GM19240 (cell line): ENCODE measurements around the gene ZNF787.
A peak's percentile ranks its signal among the peaks of the same experiment; 100 is the strongest.
"Not testable (repeated sequence)": the region's sequence is repeated elsewhere in the genome, so short reads cannot be mapped to it uniquely, and the experiment has no call there.

Experiments
- DNase-seq: peaks from one replicate; pipeline ENCODE4 v3.0.0; 2011; ENCODE audit warnings: low spot score; ENCODE audit not compliant: insufficient read length

ZNF787 gene

GRCh38 chr19:56121180-56122167, at the start of gene ZNF787:
Gene ZNF787 (minus strand): TSS chr19:56121295. CDS start chr19:56103217, 18,078 bp downstream.
- DNase-seq, result peak; percentile 96

GRCh38 chr19:56170261-56170660, 49.2 kb upstream of the ZNF787 start:
- DNase-seq, result no peak

- no peak for DNase-seq
Measured at GRCh38 chr19:56167064-56167578, 46.0 kb upstream of the ZNF787 start.

- no peak for DNase-seq
Measured at GRCh38 chr19:56163097-56163496, 42.0 kb upstream of the ZNF787 start.

- no peak for DNase-seq
Measured at GRCh38 chr19:56162258-56162657, 41.2 kb upstream of the ZNF787 start.

- DNase-seq, result no peak
Measured at GRCh38 chr19:56161534-56161933, 40.4 kb upstream of the ZNF787 start.

GRCh38 chr19:56159622-56160271, 38.7 kb upstream of the ZNF787 start:
- no peak for DNase-seq

GRCh38 chr19:56159009-56159559, 38.0 kb upstream of the ZNF787 start:
- no peak for DNase-seq

- DNase-seq, result no peak
Measured at GRCh38 chr19:56158170-56158757, 37.2 kb upstream of the ZNF787 start.

- no peak for DNase-seq
Measured at GRCh38 chr19:56156768-56157167, 35.7 kb upstream of the ZNF787 start.

- no peak for DNase-seq
Measured at GRCh38 chr19:56155124-56155687, 34.1 kb upstream of the ZNF787 start.

- DNase-seq, result no peak
Measured at GRCh38 chr19:56153507-56153906, 32.4 kb upstream of the ZNF787 start.

GRCh38 chr19:56152644-56153043, 31.5 kb upstream of the ZNF787 start:
- DNase-seq, result no peak

GRCh38 chr19:56150358-56150757, 29.3 kb upstream of the ZNF787 start:
- no peak for DNase-seq

- no peak for DNase-seq
Measured at GRCh38 chr19:56149656-56150038, 28.6 kb upstream of the ZNF787 start.

- DNase-seq, result not testable (repeated sequence)
Measured at GRCh38 chr19:56148955-56149655, 28.0 kb upstream of the ZNF787 start.

- DNase-seq, result no peak
Measured at GRCh38 chr19:56148096-56148495, 27.0 kb upstream of the ZNF787 start.

GRCh38 chr19:56147307-56147706, 26.2 kb upstream of the ZNF787 start:
- no peak for DNase-seq

- DNase-seq, result no peak
Measured at GRCh38 chr19:56146904-56147303, 25.8 kb upstream of the ZNF787 start.

- DNase-seq, result no peak
Measured at GRCh38 chr19:56145698-56146097, 24.6 kb upstream of the ZNF787 start.

- DNase-seq, result no peak
Measured at GRCh38 chr19:56144831-56145230, 23.7 kb upstream of the ZNF787 start.
